Stimulated activated naive CD4-positive, alpha-beta T cell treated with Interleukin-2 at 50 U/mL for 16 hours (primary cell): ENCODE measurements around the gene TMEM255B.
A peak's percentile ranks its signal among the peaks of the same experiment; 100 is the strongest.
"Not testable (repeated sequence)": the region's sequence is repeated elsewhere in the genome, so short reads cannot be mapped to it uniquely, and the experiment has no call there.

Experiments used
- DNase-seq: peaks from one replicate; lab custom pipeline; 2025; lab: John Stamatoyannopoulos, UW

Gene TMEM255B

DNA sequence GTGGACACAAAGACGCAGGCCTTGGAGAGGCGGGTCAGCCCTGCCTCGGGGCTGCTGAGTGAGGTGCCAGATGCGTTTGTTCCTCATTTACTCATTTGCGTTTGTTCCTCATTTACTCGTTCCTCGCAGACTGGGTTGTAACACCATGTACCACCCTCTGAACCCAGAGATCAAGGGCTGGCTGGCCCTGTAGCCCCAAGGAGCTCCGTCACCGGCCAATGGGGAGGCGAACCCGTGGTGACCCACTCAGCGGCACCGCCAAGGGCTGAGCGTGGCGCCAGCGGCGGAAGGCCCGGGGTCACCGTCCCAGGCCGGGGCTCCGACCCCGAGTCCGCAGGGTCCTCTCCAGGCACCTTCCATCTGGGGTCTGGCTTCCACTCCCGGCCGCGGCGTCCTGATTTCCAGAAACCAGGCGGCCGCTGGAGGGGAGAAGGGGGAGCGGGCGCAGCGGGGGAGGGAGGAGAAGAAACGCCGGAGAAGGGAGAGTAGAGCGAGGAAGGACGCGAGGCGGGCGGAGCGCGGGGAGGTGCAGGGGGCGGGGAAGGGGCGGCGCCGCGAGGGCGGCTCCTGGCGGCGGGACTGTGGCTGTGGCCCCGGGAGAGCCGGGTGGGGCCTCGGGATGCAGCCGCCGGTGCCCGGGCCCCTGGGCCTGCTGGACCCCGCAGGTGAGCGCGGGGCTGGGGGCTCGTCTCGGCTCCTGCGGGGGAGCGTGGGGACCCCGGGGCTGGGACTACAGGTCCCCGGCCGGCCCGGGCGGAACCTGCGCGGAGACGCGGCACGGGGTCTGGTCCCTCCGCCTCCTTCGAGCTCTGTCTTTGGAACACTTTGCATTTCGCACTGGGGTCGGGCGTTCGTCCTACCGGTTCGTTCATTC, at the start of gene TMEM255B:
Gene TMEM255B, plus strand, starts transcription at position 576 of the 874 bp plus-strand sequence. Its CDS starts 44 bp downstream, at position 620.
- peak; percentile 72 for DNase-seq

DNA sequence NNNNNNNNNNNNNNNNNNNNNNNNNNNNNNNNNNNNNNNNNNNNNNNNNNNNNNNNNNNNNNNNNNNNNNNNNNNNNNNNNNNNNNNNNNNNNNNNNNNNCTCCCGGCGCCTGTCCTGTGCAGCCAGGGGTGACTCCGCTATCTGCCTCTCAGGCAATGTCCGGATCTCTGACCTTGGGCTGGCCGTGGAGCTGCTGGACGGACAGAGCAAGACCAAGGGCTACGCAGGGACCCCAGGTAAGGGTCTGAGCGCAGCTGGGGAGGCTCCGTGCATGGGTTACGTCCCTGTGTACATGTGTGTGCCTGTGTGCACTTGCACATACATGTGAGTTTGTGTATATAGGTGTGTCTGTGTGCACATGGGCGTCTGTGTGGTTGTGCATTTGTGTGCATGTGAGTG, 36.1 kb upstream of the TMEM255B start:
- DNase-seq = no peak

DNA sequence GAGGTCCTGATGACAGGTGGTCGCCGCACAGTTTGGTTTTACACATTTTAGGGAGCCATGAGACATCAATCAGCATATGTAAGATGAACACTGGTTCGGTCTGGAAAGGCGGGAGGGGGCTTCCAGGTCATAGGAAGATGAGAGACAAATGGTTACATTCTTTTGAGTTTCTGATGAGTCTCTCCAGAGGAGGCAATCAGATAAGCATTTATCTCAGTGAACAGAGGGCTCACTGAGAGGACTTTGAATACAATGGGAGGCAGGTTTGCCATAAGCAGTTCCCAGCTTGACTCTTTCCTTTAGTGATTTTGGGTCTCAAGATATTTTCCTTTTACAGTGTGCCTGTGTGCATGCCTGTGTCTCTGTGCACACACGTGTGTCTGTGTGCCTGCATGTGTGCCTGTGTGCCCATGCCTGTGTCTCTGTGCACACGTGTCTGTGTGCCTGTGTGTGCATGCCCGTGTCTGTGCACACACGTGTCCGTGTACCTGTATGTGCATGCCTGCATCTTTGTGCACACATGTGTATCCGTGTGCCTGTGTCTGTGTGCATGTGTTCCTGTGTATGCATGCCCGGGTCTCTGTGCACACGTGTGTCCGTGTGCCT, 35.5 kb upstream of the TMEM255B start:
- DNase-seq = no peak

DNA sequence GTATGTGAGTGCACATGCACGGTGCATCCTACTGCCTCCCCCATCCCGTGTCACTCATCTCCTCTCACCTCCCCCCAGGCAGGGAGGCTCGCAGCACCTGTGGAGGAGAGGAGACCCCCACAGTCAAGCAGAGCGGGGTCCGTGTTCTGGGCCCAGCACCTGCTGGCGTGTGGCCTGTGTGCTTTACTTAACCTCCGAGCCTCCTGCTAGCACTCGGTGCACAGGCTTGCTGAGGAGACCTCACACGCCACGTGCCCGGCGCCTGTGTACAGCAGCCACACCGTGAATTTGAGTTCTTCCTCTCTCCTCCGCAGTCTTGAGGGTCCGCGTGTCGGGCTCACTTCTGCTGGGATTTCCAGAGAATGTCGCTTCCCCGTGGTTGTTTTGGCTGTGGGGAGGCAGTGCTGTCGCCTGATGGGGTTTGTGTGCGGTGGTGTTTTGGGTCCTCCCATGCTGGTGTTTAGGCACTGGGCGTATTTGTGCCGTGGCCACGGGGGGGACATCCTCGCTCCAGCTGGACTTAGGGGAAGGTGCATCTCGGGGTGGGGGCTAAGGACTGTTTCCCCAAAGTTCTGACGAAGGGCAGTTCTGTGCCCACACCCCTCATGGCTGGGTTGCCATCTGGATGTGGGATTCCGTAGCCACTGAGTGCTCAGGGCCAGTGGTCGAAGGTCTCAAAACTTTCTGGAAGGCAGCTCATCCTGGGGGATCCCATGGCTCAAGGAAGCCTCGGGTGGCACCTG, 34.8 kb upstream of the TMEM255B start:
- DNase-seq = no peak

DNA sequence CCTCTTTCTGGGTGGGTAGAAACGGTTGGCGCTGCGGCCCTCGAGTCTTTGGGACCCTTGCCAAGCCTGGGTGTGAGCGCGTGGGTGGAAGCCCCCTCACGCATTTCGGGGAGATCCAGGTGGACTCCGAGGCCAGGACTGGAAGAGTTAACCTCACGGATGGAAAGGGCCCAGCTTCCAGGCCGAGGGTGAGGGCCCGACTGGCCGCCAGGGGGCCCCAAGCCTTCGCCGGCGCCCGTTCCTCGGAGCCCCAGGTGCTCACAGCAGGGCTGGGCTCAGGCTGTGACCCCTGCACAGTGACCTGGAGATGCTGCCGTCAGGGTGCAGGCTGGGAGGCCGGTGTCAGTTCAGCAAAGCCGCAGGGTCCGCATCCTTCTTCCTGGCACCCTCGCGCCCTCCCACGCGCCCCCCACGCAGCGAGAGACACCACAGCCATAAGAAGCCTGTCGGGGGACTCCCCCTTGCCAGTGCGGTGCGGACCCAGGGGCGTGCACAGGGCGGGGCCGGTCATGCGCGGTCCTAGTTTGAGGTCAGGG, 34.2 kb upstream of the TMEM255B start:
- DNase-seq = peak; percentile 89

DNA sequence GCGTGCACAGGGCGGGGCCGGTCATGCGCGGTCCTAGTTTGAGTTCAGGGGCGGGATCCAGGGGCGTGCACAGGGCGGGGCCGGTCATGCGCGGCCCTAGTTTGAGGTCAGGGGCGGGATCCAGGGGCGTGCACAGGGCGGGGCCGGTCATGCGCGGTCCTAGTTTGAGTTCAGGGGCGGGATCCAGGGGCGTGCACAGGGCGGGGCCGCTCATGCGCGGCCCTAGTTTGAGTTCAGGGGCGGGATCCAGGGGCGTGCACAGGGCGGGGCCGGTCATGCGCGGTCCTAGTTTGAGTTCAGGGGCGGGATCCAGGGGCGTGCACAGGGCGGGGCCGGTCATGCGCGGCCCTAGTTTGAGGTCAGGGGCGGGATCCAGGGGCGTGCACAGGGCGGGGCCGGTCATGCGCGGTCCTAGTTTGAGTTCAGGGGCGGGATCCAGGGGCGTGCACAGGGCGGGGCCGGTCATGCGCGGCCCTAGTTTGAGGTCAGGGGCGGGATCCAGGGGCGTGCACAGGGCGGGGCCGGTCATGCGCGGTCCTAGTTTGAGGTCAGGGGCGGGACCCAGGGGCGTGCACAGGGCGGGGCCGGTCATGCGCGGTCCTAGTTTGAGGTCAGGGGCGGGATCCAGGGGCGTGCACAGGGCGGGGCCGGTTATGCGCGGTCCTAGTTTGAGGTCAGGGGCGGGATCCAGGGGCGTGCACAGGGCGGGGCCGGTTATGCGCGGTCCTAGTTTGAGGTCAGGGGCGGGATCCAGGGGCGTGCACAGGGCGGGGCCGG, 33.5 kb upstream of the TMEM255B start:
- peak; percentile 54 for DNase-seq

DNA sequence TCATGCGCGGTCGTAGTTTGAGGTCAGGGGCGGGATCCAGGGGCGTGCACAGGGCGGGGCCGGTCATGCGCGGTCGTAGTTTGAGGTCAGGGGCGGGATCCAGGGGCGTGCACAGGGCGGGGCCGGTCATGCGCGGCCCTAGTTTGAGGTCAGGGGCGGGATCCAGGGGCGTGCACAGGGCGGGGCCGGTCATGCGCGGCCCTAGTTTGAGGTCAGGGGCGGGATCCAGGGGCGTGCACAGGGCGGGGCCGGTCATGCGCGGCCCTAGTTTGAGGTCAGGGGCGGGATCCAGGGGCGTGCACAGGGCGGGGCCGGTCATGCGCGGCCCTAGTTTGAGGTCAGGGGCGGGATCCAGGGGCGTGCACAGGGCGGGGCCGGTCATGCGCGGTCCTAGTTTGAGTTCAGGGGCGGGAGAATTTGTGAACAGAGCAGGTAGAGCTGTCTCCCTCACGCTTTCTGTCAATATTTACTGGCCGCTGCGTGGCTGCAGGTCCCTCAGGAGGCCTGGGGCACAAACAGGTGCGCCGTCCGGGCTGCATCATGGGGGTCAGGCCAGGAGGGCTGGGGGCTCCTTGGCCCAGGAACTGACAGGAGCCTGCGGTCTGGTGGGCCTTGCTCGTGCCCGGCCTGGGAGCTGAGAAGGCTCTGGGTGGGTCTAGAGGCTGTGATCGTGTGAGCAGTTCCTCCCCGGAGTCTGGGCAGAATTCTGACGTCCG, 32.8 kb upstream of the TMEM255B start:
- not testable (repeated sequence) for DNase-seq

DNA sequence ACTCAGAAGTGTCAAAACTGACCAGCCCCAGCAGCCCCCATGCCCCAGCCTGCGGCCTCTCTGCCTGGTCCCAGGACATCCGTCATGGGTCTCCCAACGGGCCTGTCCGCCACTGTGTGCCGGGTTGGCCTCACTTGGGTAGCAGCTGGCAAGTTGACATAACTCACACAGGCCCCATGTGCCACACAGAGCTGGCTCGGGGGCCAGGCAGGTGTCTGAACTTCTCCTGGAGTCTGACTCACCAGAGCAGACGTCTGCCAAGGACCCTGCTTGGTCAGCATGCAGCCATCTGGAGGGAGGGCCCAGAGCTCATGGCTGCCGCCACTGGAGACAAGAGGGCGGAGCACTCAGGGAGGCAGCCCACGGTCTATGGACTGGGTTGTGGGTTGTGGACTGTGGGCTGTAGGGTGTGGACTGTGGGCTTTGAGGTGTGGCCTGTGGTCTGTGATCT, 32.0 kb upstream of the TMEM255B start:
- no peak for DNase-seq

DNA sequence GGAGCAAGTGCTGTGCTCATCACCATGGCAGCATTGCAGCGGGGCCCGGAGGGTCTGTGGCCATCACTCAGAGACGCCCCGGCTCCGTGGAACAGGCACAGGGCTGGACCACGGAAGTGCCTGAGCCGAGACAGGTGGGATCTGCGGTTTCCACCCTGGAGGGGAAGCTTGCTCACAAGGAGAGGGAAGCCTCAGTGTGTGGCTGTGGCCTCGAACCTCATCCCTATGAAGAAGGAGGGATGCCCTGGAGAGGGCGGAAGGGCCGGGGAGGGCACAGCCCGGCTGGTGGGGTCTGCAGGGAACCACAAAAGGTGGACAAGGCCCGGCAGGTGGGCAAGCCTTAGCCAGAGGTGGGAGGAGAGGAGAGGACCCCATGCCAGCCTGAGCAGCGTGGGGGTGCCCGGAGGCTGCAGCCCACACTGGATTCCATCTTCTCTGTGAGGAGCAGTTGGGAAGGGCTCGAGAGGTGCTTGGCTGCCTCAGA, 30.4 kb upstream of the TMEM255B start:
- no peak for DNase-seq

DNA sequence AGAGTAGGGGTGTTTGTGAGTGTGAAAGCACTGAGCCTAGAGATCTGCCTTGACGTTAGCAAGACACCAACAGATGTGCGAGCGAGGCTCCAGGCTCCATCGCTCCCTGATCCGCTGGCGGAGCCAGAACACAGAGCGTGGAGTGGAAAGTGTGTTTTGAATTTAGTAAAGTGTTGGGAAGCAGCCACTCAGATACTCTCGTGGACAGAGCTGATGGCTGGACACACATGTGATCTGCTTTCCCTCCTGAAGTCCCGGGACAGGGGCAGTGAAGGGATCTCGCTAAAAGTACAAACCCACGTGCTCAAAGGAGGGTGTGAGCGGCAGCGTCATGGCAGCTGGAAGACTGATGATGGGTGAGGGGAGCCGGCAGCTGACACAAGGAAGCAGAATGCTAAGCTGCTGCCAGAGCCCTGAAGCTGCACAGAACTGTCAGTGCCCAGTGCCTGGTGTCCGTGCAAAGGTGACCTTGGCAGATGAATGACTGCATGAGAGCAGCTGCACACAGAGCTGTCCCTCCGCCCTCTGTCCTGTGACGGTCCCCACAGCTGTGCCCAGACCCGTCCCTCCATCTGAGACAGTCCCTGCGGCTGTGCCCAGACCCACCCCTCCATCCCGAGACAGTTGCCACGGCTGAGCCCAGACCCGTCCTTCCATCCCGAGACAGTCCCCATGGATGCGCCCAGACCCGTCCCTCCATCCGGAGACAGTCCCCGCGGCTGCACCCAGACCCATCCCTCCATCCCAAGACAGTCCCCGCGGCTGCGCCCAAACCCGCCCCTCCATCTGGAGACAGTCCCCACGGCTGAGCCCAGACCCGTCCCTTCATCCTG, 29.6 kb upstream of the TMEM255B start:
- DNase-seq = no peak

DNA sequence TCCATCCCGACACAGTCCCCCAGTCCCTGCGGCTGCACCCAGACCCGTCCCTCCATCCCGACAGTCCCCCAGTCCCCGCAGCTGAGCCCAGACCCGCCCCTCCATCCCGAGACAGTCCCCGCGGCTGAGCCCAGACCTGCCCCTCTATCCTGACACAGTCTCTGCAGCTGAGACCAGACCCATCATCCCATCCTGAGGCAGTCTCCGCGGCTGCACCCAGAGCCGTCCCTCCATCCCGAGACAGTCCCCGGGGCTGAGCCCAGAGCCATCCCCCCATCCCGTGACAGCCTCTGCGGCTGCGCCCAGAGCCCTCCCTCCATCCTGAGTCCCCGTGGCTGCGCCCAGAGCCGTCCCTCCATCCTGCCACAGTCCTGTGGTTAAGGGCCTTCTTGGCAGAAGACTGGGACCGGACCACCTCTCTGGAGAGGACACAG, 28.8 kb upstream of the TMEM255B start:
- DNase-seq = no peak

DNA sequence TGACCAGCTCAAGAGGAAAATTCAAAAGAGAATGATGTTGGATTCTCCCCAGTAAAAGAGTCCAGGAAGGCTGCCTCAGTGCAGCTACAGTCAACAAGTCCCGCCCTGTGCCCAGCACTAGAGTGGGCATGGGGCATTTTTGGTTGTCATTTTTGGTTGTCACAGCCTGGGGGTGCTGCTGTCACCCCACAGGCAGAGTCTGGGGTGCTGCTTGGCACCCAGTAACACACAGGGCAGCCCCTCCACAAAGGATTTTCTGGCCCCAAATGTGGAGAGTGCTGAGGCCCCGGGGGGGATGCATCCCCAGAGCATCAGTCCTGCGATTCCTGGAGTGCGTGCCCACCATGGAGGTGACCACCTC, 28.2 kb upstream of the TMEM255B start:
- DNase-seq = no peak

DNA sequence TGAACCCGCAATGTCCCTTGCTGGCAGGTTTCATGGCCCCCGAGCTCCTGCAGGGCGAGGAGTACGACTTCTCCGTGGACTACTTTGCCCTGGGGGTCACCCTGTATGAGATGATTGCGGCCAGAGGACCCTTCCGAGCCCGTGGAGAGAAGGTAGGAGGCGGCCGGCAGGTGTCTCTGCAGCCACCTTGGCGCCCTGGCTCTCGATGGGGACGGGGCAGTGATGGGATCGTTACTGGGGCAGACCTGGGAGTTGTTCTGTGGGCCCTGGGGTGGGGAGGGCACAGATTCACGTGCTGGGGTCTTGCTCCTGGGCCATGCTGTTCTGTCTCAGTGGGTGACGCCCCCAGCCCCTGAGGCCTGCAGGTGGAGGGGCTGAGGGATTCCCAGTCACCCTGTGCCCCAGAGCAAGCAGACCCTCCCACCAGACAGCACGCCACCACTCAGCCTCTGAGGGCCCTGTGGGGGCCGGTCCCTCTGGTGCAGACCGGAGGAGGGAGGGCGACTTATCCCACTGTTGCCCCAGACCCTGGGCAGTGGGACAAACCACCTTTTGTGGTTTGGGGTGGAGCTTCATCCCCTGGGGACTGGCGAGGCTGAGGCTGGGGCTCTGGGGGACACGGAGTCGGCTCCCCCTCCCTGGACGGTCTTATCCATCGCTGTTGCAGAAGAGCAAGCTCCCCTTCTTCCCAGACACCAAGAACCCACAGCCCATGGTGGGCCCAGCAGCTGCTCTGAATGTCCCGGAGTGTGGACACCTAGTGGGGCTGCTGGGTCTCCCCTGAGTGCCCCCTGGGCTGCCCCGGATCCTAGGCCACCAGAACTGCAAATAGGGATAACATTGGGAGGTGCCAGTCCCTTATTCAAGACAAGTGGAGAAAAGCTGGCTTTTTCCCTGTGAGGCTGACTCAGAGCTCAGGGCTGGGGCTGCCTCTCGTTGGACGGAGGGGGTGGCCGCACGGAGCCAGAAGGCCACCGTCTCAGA, 27.5 kb upstream of the TMEM255B start:
- no peak for DNase-seq

DNA sequence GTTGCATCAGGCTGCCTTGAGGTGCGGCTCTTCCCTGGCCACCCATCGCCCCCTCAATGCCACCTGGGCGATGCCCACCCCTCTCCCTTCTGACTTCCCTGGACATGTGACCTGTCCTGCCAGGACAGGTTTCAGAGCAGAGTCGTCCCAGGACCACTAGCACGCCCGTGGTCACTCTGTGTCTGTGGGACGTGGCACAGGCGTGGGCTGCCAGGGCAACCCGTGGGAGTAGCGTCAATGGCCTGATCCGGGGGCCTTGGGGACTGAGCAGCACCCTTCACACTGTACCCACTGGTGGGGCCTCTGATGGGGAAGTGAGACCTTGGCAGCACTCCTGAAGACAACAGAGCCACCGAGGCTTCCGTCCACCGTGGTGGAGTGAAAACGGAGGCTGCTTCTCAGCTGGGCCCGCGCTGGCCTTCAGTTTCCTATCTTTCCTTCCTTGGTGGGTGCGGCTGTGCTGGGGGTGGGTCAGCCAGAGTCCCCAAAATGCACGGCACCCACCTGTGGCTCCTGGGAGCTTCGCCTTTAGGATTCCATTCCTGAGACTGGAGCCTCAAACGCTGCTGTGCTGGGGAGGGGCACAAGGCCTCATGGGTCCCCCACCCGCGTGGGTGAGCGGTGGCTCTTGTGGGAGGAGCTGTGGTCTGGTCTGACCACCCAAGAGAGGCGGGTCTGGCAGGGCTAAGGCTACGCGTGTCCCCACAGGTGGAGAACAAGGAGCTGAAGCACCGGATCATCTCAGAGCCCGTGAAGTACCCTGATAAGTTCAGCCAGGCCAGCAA, 26.7 kb upstream of the TMEM255B start:
- no peak for DNase-seq

DNA sequence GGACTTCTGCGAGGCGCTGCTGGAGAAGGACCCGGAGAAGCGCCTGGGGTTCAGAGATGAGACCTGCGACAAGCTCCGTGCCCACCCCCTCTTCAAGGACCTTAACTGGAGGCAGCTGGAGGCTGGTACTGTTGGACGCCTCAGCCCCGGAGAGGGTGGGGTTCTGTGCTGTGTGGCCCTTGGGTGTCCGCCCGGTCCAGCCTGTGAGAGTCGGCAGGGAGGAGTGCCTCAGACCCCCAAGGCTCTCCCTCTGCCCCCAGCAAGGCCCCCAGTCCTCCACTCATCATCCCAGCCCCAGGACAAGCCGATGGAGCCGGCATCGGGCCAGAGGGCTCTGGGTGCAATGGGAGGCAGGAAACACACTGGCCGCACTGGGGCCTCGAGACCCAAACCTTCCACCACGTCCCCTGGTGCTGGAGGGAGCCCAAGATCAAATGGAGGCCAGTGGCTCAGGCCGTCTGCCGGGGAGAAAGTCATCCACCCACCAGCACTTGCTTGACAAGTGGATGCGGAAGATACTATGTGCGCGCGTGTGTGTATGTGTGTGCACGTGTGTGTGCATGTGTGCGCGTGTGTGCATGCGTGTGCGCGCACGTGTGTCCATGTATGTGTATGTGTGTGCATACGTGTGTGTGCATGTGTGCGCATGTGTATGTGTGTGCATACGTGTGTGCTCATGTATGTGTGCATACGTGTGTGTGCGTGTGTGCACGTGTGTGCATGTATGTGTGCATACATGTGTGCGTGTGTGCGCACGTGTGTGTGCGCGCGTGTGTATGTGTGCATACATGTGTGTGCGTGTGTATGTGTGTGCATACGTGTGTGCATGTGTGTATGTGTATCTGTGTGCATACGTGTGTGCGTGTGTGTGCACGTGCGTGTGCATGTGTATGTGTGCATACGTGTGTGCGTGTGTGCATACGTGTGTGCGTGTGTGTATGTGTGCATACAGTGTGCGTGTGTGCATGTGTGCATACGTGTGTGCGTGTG, 25.8 kb upstream of the TMEM255B start:
- DNase-seq = no peak

DNA sequence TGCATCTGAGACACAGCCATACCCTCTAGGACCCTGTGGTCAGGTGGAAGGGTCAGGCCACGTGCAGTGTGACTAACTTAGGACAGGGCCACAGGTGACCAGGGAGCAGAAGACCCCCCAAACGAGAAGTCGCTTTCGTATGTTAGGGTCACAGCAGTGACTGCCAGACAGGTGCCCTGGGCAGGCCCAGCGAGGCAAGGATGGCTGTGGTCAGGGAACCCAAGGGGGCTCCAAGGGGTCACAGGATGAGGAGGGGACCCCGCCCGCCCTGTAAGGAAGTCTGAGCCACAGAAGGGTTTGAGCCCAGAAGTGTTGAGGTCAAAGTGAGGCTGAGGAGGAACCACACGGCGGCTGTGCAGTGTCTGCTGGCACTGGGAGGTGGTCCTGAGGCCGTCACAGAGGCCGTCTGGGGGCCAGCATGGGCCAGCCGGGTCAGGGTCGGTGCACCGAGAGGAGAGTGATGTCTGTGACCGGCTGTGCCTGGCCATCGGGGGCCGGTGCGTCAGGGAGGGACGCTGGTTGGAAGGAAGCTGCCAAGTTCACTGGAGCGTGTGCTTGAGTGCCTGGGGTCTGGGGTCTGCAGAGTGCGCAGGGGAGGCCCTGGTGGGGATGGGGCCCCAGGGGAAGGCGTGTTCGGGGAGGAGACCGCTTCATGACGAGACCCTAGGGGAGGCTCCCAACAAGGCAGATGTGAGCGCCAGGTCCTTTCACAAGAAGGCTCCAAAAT, 24.8 kb upstream of the TMEM255B start:
- DNase-seq = no peak
